H1 (cell line): ENCODE results near the gene CDK5R1. TPM values are rescaled to one million over a fixed set of nuclear protein-coding genes. Genes with fewer than 3 reads are reported as not detected.

Source experiments
- CTCF ChIA-PET: fragments of 300-600 bp; sonication (Branson Sonifier 250); formaldehyde crosslinking; loops from one replicate; lab custom pipeline; 2021; ENCODE audit not compliant: partially characterized antibody; lab: Charles Lee
- POLR2A ChIA-PET: fragments of 300-600 bp; sonication (Branson Sonifier 250); formaldehyde crosslinking; loops from one replicate; lab custom pipeline; 2021; ENCODE audit warnings: inconsistent platforms; ENCODE audit not compliant: partially characterized antibody; lab: Charles Lee
- DNase-seq, 2 experiments: peaks; one replicate each; pipeline versions ENCODE4 v3.0.0 to v3.0.0-alpha.2; 2010 to 2022; ENCODE audit warnings: low spot score in 2 of 2, low read depth in 1 of 2, mixed read lengths in 1 of 2
- FAIRE-seq: peaks from 2 replicates; lab custom pipeline; 2011; peaks lifted over from hg19 to GRCh38; lab: Jason Lieb, UNC
- H2AFZ ChIP-seq: 2 replicates; pipeline ENCODE4 v1.8.1; 2012; ENCODE audit warnings: low read length, inconsistent platforms
- H2AK5ac ChIP-seq: 2 replicates; pipeline ENCODE4 v1.6.1; 2013; ENCODE audit warnings: low read depth, low read length
- H2BK120ac ChIP-seq: replicated peaks from 2 replicates; pipeline ENCODE3; 2013; ENCODE audit warnings: low read depth, low read length, inconsistent platforms
- H2BK12ac ChIP-seq: 2 replicates; pipeline ENCODE4 v1.6.1; 2013; ENCODE audit warnings: low read depth, low read length
- H2BK15ac ChIP-seq: 2 replicates; pipeline ENCODE4 v1.6.1; 2013; ENCODE audit warnings: low read length
- H2BK20ac ChIP-seq: 2 replicates; pipeline ENCODE4 v1.6.1; 2013; ENCODE audit warnings: low read length
- H2BK5ac ChIP-seq: 2 replicates; pipeline ENCODE4 v1.6.1; 2013; ENCODE audit warnings: low read depth, low read length
- H3K14ac ChIP-seq: 2 replicates; pipeline ENCODE4 v1.6.1; 2013; ENCODE audit warnings: inconsistent platforms; ENCODE audit not compliant: insufficient read length
- H3K18ac ChIP-seq: 2 replicates; pipeline ENCODE4 v1.6.1; 2013; ENCODE audit warnings: low read length; ENCODE audit errors: extremely low read depth
- H3K23ac ChIP-seq: 2 replicates; pipeline ENCODE4 v1.6.1; 2013; ENCODE audit warnings: inconsistent platforms; ENCODE audit not compliant: insufficient read length
- H3K23me2 ChIP-seq: 2 replicates; pipeline ENCODE4 v1.6.1; 2013; ENCODE audit warnings: low read depth, low read length
- H3K27ac ChIP-seq: 2 replicates; pipeline ENCODE4 v1.6.1; 2011; ENCODE audit warnings: low read depth, low read length, inconsistent platforms
- H3K27me3 ChIP-seq, 4 experiments: replicated peaks in 1 of 4; 1 replicate in 1 of 4; 2 replicates in 3 of 4; pipeline versions ENCODE4 v1.6.1 to v1.8.1; 2011 to 2013; ENCODE audit warnings: low read length in 3 of 4, mild to moderate bottlenecking in 3 of 4, inconsistent platforms in 2 of 4, mixed read lengths in 2 of 4, moderate library complexity in 1 of 4; ENCODE audit not compliant: control insufficient read depth in 3 of 4, insufficient read depth in 3 of 4; ENCODE audit errors: extremely low read depth in 1 of 4
- H3K36me3 ChIP-seq, 4 experiments: 2 replicates each; pipeline versions ENCODE4 v1.6.1 to v1.8.1; 2011 to 2013; ENCODE audit warnings: mild to moderate bottlenecking in 4 of 4, low read length in 3 of 4, moderate library complexity in 2 of 4, control low read depth in 1 of 4, inconsistent platforms in 1 of 4; ENCODE audit not compliant: insufficient read depth in 4 of 4, control insufficient read depth in 2 of 4
- H3K4ac ChIP-seq: replicated peaks from 2 replicates; pipeline ENCODE3; 2013; ENCODE audit warnings: low read length, low read depth, mixed read lengths, inconsistent platforms; ENCODE audit not compliant: insufficient read length
- H3K4me1 ChIP-seq, 4 experiments: replicated peaks in 1 of 4; 1 replicate in 1 of 4; 2 replicates in 3 of 4; pipeline versions ENCODE4 v1.6.1 to v1.8.1; 2011 to 2013; ENCODE audit warnings: low read length in 3 of 4, inconsistent platforms in 2 of 4, mixed read lengths in 1 of 4; ENCODE audit not compliant: insufficient read depth in 4 of 4, control insufficient read depth in 3 of 4
- H3K4me2 ChIP-seq, 2 experiments: 2 replicates each; pipeline versions ENCODE4 v1.6.1 to v1.8.1; 2011 to 2013; ENCODE audit warnings: low read depth in 2 of 2, low read length in 2 of 2, control low read depth in 1 of 2, inconsistent platforms in 1 of 2, mild to moderate bottlenecking in 1 of 2; ENCODE audit not compliant: insufficient read depth in 1 of 2
- H3K4me3 ChIP-seq, 4 experiments: fragments of 200-600, 300-600 bp in 1 of 4; sonication (generic), shearing (Covaris generic), sonication (Bioruptor Twin) in 1 of 4; 2 replicates each; pipeline versions ENCODE4 v1.5.1 to v1.8.1; 2011 to 2016; ENCODE audit warnings: low read length in 4 of 4, low read depth in 3 of 4, control low read depth in 2 of 4, inconsistent platforms in 2 of 4, mild to moderate bottlenecking in 2 of 4, mixed read lengths in 1 of 4, moderate library complexity in 1 of 4; ENCODE audit not compliant: insufficient read depth in 2 of 4; ENCODE audit errors: extremely low read depth in 1 of 4
- H3K56ac ChIP-seq: replicated peaks from 2 replicates; pipeline ENCODE3; 2013; ENCODE audit warnings: low read depth, mild to moderate bottlenecking, mixed read lengths, low read length, inconsistent platforms; ENCODE audit not compliant: insufficient read length
- H3K79me1 ChIP-seq: 2 replicates; pipeline ENCODE4 v1.6.1; 2013; ENCODE audit warnings: low read depth, low read length, control low read depth
- H3K79me2 ChIP-seq, 2 experiments: 2 replicates each; pipeline versions ENCODE4 v1.6.1 to v1.8.1; 2012 to 2013; ENCODE audit warnings: low read length in 2 of 2, mild to moderate bottlenecking in 2 of 2, inconsistent platforms in 1 of 2; ENCODE audit not compliant: insufficient read depth in 2 of 2, control insufficient read depth in 1 of 2
- H3K9ac ChIP-seq, 4 experiments: replicated peaks in 1 of 4; 1 replicate in 1 of 4; 2 replicates in 3 of 4; pipeline versions ENCODE4 v1.6.1 to v1.8.1; 2011 to 2013; ENCODE audit warnings: low read depth in 3 of 4, low read length in 3 of 4, control low read depth in 2 of 4, mild to moderate bottlenecking in 2 of 4, moderate library complexity in 2 of 4, inconsistent platforms in 1 of 4; ENCODE audit errors: extremely low read depth in 1 of 4
- H3K9me3 ChIP-seq, 2 experiments: 2 replicates each; pipeline versions ENCODE4 v1.6.1 to v1.8.1; 2012 to 2013; ENCODE audit warnings: mild to moderate bottlenecking in 2 of 2, moderate library complexity in 2 of 2, control low read depth in 1 of 2, inconsistent platforms in 1 of 2, low read depth in 1 of 2, low read length in 1 of 2, mixed read lengths in 1 of 2; ENCODE audit not compliant: insufficient read depth in 2 of 2
- H4K20me1 ChIP-seq, 2 experiments: replicated peaks in 1 of 2; 2 replicates each; pipeline versions ENCODE3 to v1.8.1; 2011 to 2013; ENCODE audit warnings: inconsistent platforms in 2 of 2, low read length in 2 of 2, mild to moderate bottlenecking in 1 of 2; ENCODE audit not compliant: insufficient read depth in 2 of 2, control insufficient read depth in 1 of 2
- H4K5ac ChIP-seq: 2 replicates; pipeline ENCODE4 v1.6.1; 2013; ENCODE audit warnings: low read length, low read depth, mixed read lengths, inconsistent platforms; ENCODE audit not compliant: insufficient read length
- H4K8ac ChIP-seq: 2 replicates; pipeline ENCODE4 v1.8.0; 2013; ENCODE audit warnings: mild to moderate bottlenecking, moderate library complexity, low read length, inconsistent platforms; ENCODE audit not compliant: insufficient read depth; ENCODE audit errors: extremely low read depth
- H4K91ac ChIP-seq: replicated peaks from 2 replicates; pipeline ENCODE3; 2013; ENCODE audit warnings: low read length, mixed read lengths, inconsistent platforms; ENCODE audit not compliant: insufficient read length
- BACH1 ChIP-seq: IDR thresholded peaks from 2 replicates; pipeline ENCODE4 v1.6.1; 2012; ENCODE audit warnings: low read length, improper control_type of control experiment
- NANOG ChIP-seq: IDR thresholded peaks from 2 replicates; pipeline ENCODE4 v1.6.1; 2011; ENCODE audit warnings: low read length, low read depth, mild to moderate bottlenecking, inconsistent platforms; ENCODE audit not compliant: insufficient read depth, poor library complexity, severe bottlenecking
- POLR2A ChIP-seq, 2 experiments: IDR thresholded peaks; 1 replicate in 1 of 2; 2 replicates in 1 of 2; pipeline ENCODE4 v1.6.1; 2011; ENCODE audit warnings: low read depth in 2 of 2, low read length in 2 of 2, mild to moderate bottlenecking in 2 of 2; ENCODE audit errors: control extremely low read depth in 1 of 2
- RBBP5 ChIP-seq: IDR thresholded peaks from 2 replicates; pipeline ENCODE4 v1.7.1; 2012; ENCODE audit warnings: low read depth, mild to moderate bottlenecking, inconsistent platforms, low read length, moderate library complexity, borderline replicate concordance
- RNF2 ChIP-seq: fragments of 200-900, 300-1000 bp; sonication (generic); IDR thresholded peaks from 2 replicates; pipeline ENCODE4 v1.7.1; 2016; ENCODE audit warnings: borderline replicate concordance, low read depth, mild to moderate bottlenecking, antibody characterized with exemption, low read length; ENCODE audit not compliant: poor library complexity, severe bottlenecking; ENCODE audit errors: missing control alignments
- SIN3A ChIP-seq, 2 experiments: IDR thresholded peaks in 1 of 2; conservative IDR thresholded peaks in 1 of 2; 2 replicates each; pipeline ENCODE4 v1.6.1; 2011 to 2012; ENCODE audit warnings: low read length in 2 of 2, improper control_type of control experiment in 1 of 2, low read depth in 1 of 2, mild to moderate bottlenecking in 1 of 2
- SIRT6 ChIP-seq: IDR thresholded peaks from one replicate; pipeline ENCODE4 v1.7.1; 2012; ENCODE audit warnings: low read length, inconsistent platforms
- TBP ChIP-seq: IDR thresholded peaks from 2 replicates; pipeline ENCODE4 v1.6.1; 2011; ENCODE audit warnings: low read depth, low read length, improper control_type of control experiment
- ZNF274 ChIP-seq: IDR thresholded peaks from 2 replicates; pipeline ENCODE4 v1.7.0; 2012; ENCODE audit warnings: low read length, borderline replicate concordance; ENCODE audit errors: extremely low read depth
- WGBS, 2 experiments: shearing (Covaris generic) in 1 of 2; methylation state at CpG; one replicate each; pipeline versions ENCODE4 v1.1.6 to v1.1.7; 2013 to 2015; ENCODE audit warnings: low lambda C conversion rate in 2 of 2, mixed read lengths in 2 of 2, inconsistent platforms in 1 of 2, low coverage in 1 of 2, missing lambda C conversion rate in 1 of 2; ENCODE audit not compliant: insufficient replicate concordance in 2 of 2, insufficient coverage in 1 of 2, insufficient read length in 1 of 2; ENCODE audit errors: extremely low coverage in 1 of 2, missing lambda C conversion rate in 1 of 2; 5-methylcytosine and 5-hydroxymethylcytosine counted together
- polyA plus RNA-seq, 7 experiments: library from polyadenylated mRNA; depleted of rRNA in 3 of 7; stranded (reverse) in 5 of 7; unstranded in 2 of 7; fragments of >200 nt in 5 of 7; fragments of 200-250 nt in 2 of 7; gene quantifications; 1 replicate in 5 of 7; 2 replicates in 1 of 7; 4 replicates in 1 of 7; pipeline versions ENCODE4 v1.2.1 to v1.2.3, GENCODE V29; 2011 to 2013; ENCODE audit warnings: missing spikeins in 2 of 7, mixed read lengths in 2 of 7
- total RNA-seq: library from RNA; stranded (reverse); fragmentation: NEBNext Ultra II Directional; extraction: Animal tissue kit (Norgen Biotek cat#: 25700); gene quantifications from 2 replicates; pipeline ENCODE4 v1.2.1, GENCODE V29; 2021
- TF ChIP-seq, protein P1 (sequence below): IDR thresholded peaks from 2 replicates; pipeline ENCODE4 v1.6.1; 2011; ENCODE audit warnings: low read length, improper control_type of control experiment

Gene CDK5R1
- total and polyA plus RNA-seq, 2 of the 8 experiments (the other 6 are each of a cell fraction or from before 2014, with no cell fraction given), result 2.7 to 9.9 TPM

DNA sequence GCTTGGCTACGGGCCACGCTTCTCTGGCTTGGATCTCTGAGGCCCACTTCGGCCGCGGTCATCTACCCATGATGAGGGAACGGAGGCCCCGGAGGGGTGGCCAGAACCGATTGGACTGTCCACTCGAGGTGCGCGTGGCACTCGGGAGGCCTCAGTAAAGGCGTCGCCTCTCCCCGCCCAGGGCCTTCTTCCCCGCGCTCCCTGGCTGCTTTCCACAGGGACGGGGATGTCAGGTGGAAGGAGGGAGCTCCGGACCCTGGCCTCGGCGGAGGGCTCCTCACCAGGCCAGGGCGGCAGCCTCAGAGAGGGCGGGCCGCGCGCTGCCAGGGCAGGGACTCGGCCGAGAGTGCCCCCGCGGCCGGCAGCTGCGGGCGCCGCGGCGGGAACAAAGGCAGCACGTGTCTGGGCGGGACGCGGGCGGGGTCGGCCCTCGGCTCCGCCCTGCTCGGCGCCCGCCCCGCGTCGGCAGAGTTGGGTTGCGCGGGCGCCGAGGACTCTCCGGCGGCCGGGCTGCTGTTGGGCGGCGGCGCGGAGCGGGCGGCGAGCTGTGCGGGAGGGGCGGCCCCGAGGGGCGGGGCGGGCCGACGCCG is 587 bp upstream of the CDK5R1 start:
- WGBS, 2 experiments, result 22% methylated on average over 46 of the region's 72 CpGs; no CpG with 5 or more reads in 1 of the 2 experiments
- no peak overlapping the region for H2BK120ac ChIP-seq
- TF ChIP-seq RNF2, result no peak
- no peak for TF ChIP-seq SIRT6
- TF ChIP-seq, protein P1, sequence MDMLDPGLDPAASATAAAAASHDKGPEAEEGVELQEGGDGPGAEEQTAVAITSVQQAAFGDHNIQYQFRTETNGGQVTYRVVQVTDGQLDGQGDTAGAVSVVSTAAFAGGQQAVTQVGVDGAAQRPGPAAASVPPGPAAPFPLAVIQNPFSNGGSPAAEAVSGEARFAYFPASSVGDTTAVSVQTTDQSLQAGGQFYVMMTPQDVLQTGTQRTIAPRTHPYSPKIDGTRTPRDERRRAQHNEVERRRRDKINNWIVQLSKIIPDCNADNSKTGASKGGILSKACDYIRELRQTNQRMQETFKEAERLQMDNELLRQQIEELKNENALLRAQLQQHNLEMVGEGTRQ, result peak; percentile 57
- TF ChIP-seq BACH1, result no peak
- no peak for TF ChIP-seq ZNF274
- 0 out of 2 replicates have a peak, but pooled peaks have one; percentile 44 for TF ChIP-seq TBP
- peak in 1 of 2 experiments; percentile 64; a peak in 2 of 3 replicates for TF ChIP-seq POLR2A (IDR thresholded peaks at IDR 0.05; ENCODE audit: control extremely low read depth in 1 of 2, low read depth in 2 of 2, low read length in 2 of 2)
- TF ChIP-seq RBBP5, result peak; percentile 19; the same call in 1 of the 2 replicates
- TF ChIP-seq NANOG, result no peak
- TF ChIP-seq SIN3A (conservative IDR thresholded peaks at IDR 0.05 in 1 of 2, IDR thresholded peaks at IDR 0.05 in 1 of 2; ENCODE audit: low read depth in 1 of 2, low read length in 2 of 2), result no peak; a peak in 1 of 4 replicates

More for the DNA sequence above, 587 bp upstream of the CDK5R1 start:
- H3K27ac ChIP-seq, result peak overlapping the region; percentile 27; the same call in 1 of the 2 replicates
- ChIA-PET CTCF (interaction anchor here (1.5 to 9.6 kb wide), 4 partner anchors 10 to 263 kb away, joined by 3 to 71 read pairs (median 6); no protein-coding TSS in a partner anchor), POLR2A (interaction anchor here (0.7 to 5.4 kb wide), 12 partner anchors 10 to 136 kb away, joined by 3 to 35 read pairs (median 5); partner anchors contain the start of gene PSMD11)
- peaks cover 12% of the 10 kb centered on the region for H3K79me1 ChIP-seq
- H3K36me3 ChIP-seq, result peaks cover 5 to 18% (median 7%) of the 10 kb centered on the region in 4 experiments; a peak in 7 of 8 replicates
- peaks cover 8% of the 10 kb centered on the region for H3K23me2 ChIP-seq
- peak overlapping the region; percentile 61 for H4K5ac ChIP-seq
- H3K18ac ChIP-seq, result peak overlapping the region; percentile 85; the same call in 1 of the 2 replicates
- no peaks in the 10 kb centered on the region for H3K9me3 ChIP-seq
- peak overlapping the region; percentile 15; the same call in 1 of the 2 replicates for H2BK5ac ChIP-seq
- 0 out of 2 replicates have a peak overlapping the region, but pooled peaks have one; percentile 57 for H4K8ac ChIP-seq
- no peak overlapping the region for H3K14ac ChIP-seq
- H3K79me2 ChIP-seq, result peaks cover 0 to 27% of the 10 kb centered on the region in 2 experiments; a peak in 2 of 4 replicates
- H4K20me1 ChIP-seq, result peaks cover 3 to 14% of the 10 kb centered on the region in 2 experiments
- H2BK20ac ChIP-seq, result no peak overlapping the region
- no peak overlapping the region for H3K56ac ChIP-seq
- H3K4me2 ChIP-seq, result peak overlapping the region; percentile 50 to 69
- no peak for FAIRE-seq
- peak in 1 of 2 experiments; percentile 81 for DNase-seq
- H3K4ac ChIP-seq, result peak overlapping the region; percentile 13
- H2BK12ac ChIP-seq, result no peak overlapping the region
- H2AK5ac ChIP-seq, result no peak overlapping the region
- H4K91ac ChIP-seq, result peak overlapping the region; percentile 76
- no peak overlapping the region for H2BK15ac ChIP-seq
- H3K23ac ChIP-seq, result no peak overlapping the region
- H3K27me3 ChIP-seq, result no peaks in the 10 kb centered on the region; a peak in 2 of 7 replicates
- H3K4me3 ChIP-seq, result peak overlapping the region; percentile 28 to 69 (median 41)
- peaks cover 10 to 43% (median 22%) of the 10 kb centered on the region in 4 experiments for H3K4me1 ChIP-seq
- no peak overlapping the region for H2AFZ ChIP-seq
- peak overlapping the region in 3 of 4 experiments; percentile 60 to 79 (median 70); a peak in 5 of 7 replicates for H3K9ac ChIP-seq
